Vagina (tissue), 2 donors: ENCODE measurements around the gene ERC2. TPM values are rescaled to one million over a fixed set of nuclear protein-coding genes. Genes with fewer than 3 reads are reported as not detected.
"Not testable (repeated sequence)": the region's sequence is repeated elsewhere in the genome, so short reads cannot be mapped to it uniquely, and the experiment has no call there.

Source experiments
- DNase-seq, 2 donors: peaks; one replicate each; pipeline ENCODE4 v3.0.0-alpha.2; 2017; ENCODE audit errors: extremely low spot score in 2 of 2
- H3K27ac ChIP-seq: fragments of 200-600 bp; sonication (generic); one replicate; pipeline ENCODE4 v1.5.1; 2019
- H3K27me3 ChIP-seq: fragments of 200-600 bp; sonication (generic); one replicate; pipeline ENCODE4 v1.5.1; 2019
- H3K36me3 ChIP-seq, 2 donors: fragments of 200-600 bp; sonication (generic); one replicate each; pipeline ENCODE4 v1.5.1; 2017 to 2019
- H3K4me1 ChIP-seq: fragments of 200-600 bp; sonication (generic); one replicate; pipeline ENCODE4 v1.5.1; 2019
- H3K4me3 ChIP-seq, 2 donors: fragments of 200-600 bp; sonication (generic); 1 replicate in 1 of 2; 2 replicates in 1 of 2; pipeline ENCODE4 v1.5.1; 2016 to 2019
- H3K9me3 ChIP-seq: fragments of 200-600 bp; sonication (generic); one replicate; pipeline ENCODE4 v1.5.1; 2019
- CTCF ChIP-seq, 3 experiments: fragments of 450-650 bp in 2 of 3; fragments of 200-600 bp in 1 of 3; sonication (generic) in 1 of 3; IDR thresholded peaks; one replicate each; pipeline ENCODE4 v1.5.1; 2017 to 2019; ENCODE audit warnings: antibody characterized with exemption in 3 of 3, mild to moderate bottlenecking in 2 of 3, moderate library complexity in 2 of 3
- POLR2A ChIP-seq, 2 donors: fragments of 450-650 bp; IDR thresholded peaks; one replicate each; pipeline ENCODE4 v1.6.1; 2017; ENCODE audit warnings: antibody characterized with exemption in 2 of 2, mild to moderate bottlenecking in 2 of 2, moderate library complexity in 2 of 2
- POLR2AphosphoS5 ChIP-seq, 2 donors: sonication (generic); formaldehyde crosslinking; IDR thresholded peaks; one replicate each; pipeline ENCODE4 v1.9.0; 2017; ENCODE audit warnings: antibody characterized with exemption in 2 of 2, mild to moderate bottlenecking in 2 of 2, low read depth in 1 of 2; ENCODE audit not compliant: insufficient read depth in 1 of 2
- intact Hi-C: fragments of 100-400 bp; cut with DNase I; formaldehyde crosslinking; loops from one replicate; pipeline ENCODE4 v1.15.1; 2023
- total RNA-seq: library from RNA; depleted of rRNA; stranded (reverse); fragments of >200 nt; gene quantifications from one replicate; pipeline ENCODE4 v1.2.3, GENCODE V29; 2016

Gene ERC2
- total RNA-seq, 1 donor from 2014 or later: 1.2 TPM

GRCh38 chr3:56086355-56086754 lies 381.9 kb downstream of the ERC2 start:
- intact Hi-C loops: no loop called here

GRCh38 chr3:56081246-56081645 lies 387.0 kb downstream of the ERC2 start:
- Histone ChIP-seq H3K27me3 (no peaks in the 10 kb centered on the region), H3K9me3 (no peaks in the 10 kb centered on the region), H3K4me3 (no peak overlapping the region), H3K4me1 (no peaks in the 10 kb centered on the region), H3K36me3 (no peaks in the 10 kb centered on the region), H3K27ac (no peak overlapping the region)
- DNase-seq: no peak
- no peak for TF ChIP-seq POLR2A (IDR thresholded peaks at IDR 0.05)
- no peak for TF ChIP-seq CTCF (IDR thresholded peaks at IDR 0.05)
- no peak for TF ChIP-seq POLR2AphosphoS5 (IDR thresholded peaks at IDR 0.05; ENCODE audit: insufficient read depth in 1 of 2, low read depth in 1 of 2)
- intact Hi-C loops: no loop called here

More at GRCh38 chr3:56086355-56086754, 381.9 kb downstream of the ERC2 start:
- Histone ChIP-seq H3K27me3 (no peaks in the 10 kb centered on the region), H3K36me3 (no peaks in the 10 kb centered on the region), H3K4me1 (no peaks in the 10 kb centered on the region), H3K27ac (no peak overlapping the region), H3K4me3 (no peak overlapping the region), H3K9me3 (no peaks in the 10 kb centered on the region)
- no peak for DNase-seq
- TF ChIP-seq POLR2AphosphoS5 (IDR thresholded peaks at IDR 0.05; ENCODE audit: insufficient read depth in 1 of 2, low read depth in 1 of 2): no peak
- TF ChIP-seq CTCF (IDR thresholded peaks at IDR 0.05): no peak
- TF ChIP-seq POLR2A (IDR thresholded peaks at IDR 0.05): no peak

GRCh38 chr3:56076746-56077145 lies 391.5 kb downstream of the ERC2 start:
- TF ChIP-seq POLR2A (IDR thresholded peaks at IDR 0.05) (no peak), POLR2AphosphoS5 (IDR thresholded peaks at IDR 0.05; ENCODE audit: insufficient read depth in 1 of 2, low read depth in 1 of 2) (peak in 1 of 2 donors; percentile 64), CTCF (IDR thresholded peaks at IDR 0.05) (no peak)
- Histone ChIP-seq H3K4me3 (no peak overlapping the region), H3K4me1 (no peaks in the 10 kb centered on the region), H3K36me3 (no peaks in the 10 kb centered on the region), H3K27me3 (no peaks in the 10 kb centered on the region), H3K27ac (no peak overlapping the region), H3K9me3 (no peaks in the 10 kb centered on the region)
- no peak for DNase-seq
- intact Hi-C loops: no loop called here

- Histone ChIP-seq H3K4me3 (no peak overlapping the region), H3K27ac (no peak overlapping the region), H3K36me3 (no peaks in the 10 kb centered on the region), H3K27me3 (no peaks in the 10 kb centered on the region), H3K9me3 (no peaks in the 10 kb centered on the region), H3K4me1 (no peaks in the 10 kb centered on the region)
- TF ChIP-seq POLR2A (IDR thresholded peaks at IDR 0.05): no peak
- TF ChIP-seq CTCF (IDR thresholded peaks at IDR 0.05): no peak
- no peak for TF ChIP-seq POLR2AphosphoS5 (IDR thresholded peaks at IDR 0.05; ENCODE audit: insufficient read depth in 1 of 2, low read depth in 1 of 2)
- no peak for DNase-seq
- intact Hi-C loops: no loop called here
These were observed 393.2 kb downstream of the ERC2 start for GRCh38 chr3:56075089-56075488.

GRCh38 chr3:56069766-56070165 lies 398.5 kb downstream of the ERC2 start:
- H3K4me1 ChIP-seq: no peaks in the 10 kb centered on the region
- no peaks in the 10 kb centered on the region for H3K27me3 ChIP-seq
- no peaks in the 10 kb centered on the region for H3K36me3 ChIP-seq
- H3K4me3 ChIP-seq: no peak overlapping the region
- no peak overlapping the region for H3K27ac ChIP-seq
- DNase-seq: no peak
- TF ChIP-seq POLR2AphosphoS5 (IDR thresholded peaks at IDR 0.05; ENCODE audit: insufficient read depth in 1 of 2, low read depth in 1 of 2): no peak
- no peak for TF ChIP-seq POLR2A (IDR thresholded peaks at IDR 0.05)
- no peak for TF ChIP-seq CTCF (IDR thresholded peaks at IDR 0.05)
- no peaks in the 10 kb centered on the region for H3K9me3 ChIP-seq
- intact Hi-C loops: no loop called here

GRCh38 chr3:56066405-56066804 lies 401.9 kb downstream of the ERC2 start:
- H3K36me3 ChIP-seq, DNase-seq, H3K4me3 ChIP-seq, H3K27ac ChIP-seq, H3K4me1 ChIP-seq, intact Hi-C loops, H3K27me3 ChIP-seq, H3K9me3 ChIP-seq: not testable (repeated sequence)
